ENCODE data around the gene SOD3. TPM values are rescaled to one million over a fixed set of nuclear protein-coding genes. Genes with fewer than 3 reads are reported as not detected.

SOD3 gene
- total RNA-seq, 4 donors from 2014 or later, result 18.4 to 55.8 (median 23.3) TPM

DNA sequence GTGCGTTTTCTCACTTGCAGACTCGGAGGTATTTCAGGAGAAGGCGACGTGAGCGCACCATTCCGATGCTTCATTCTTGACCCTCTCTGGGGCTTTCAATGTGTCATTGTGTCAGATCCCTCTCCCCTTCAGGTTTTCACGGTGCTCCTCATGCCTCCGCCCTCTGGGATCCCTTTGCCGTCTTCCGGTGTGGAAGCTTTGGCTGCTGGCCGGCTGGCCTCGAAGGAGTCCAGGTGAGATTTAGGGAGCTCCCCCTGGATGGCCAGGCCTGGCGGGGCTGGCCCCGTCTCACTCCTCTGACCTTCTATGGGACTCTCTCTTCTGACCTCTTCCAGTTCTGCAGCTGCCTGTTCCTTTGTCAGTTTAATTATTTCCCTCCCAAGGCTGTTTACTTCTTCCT is 12.9 kb downstream of the SOD3 start:
- no peaks in the 10 kb centered on the region for H3K4me1 ChIP-seq
- H3K9me3 ChIP-seq, result no peaks in the 10 kb centered on the region
- H3K27me3 ChIP-seq, result no peaks in the 10 kb centered on the region
- H3K36me3 ChIP-seq, result peaks cover 24% of the 10 kb centered on the region
- no peak overlapping the region for H3K27ac ChIP-seq
- TF ChIP-seq, protein P1, sequence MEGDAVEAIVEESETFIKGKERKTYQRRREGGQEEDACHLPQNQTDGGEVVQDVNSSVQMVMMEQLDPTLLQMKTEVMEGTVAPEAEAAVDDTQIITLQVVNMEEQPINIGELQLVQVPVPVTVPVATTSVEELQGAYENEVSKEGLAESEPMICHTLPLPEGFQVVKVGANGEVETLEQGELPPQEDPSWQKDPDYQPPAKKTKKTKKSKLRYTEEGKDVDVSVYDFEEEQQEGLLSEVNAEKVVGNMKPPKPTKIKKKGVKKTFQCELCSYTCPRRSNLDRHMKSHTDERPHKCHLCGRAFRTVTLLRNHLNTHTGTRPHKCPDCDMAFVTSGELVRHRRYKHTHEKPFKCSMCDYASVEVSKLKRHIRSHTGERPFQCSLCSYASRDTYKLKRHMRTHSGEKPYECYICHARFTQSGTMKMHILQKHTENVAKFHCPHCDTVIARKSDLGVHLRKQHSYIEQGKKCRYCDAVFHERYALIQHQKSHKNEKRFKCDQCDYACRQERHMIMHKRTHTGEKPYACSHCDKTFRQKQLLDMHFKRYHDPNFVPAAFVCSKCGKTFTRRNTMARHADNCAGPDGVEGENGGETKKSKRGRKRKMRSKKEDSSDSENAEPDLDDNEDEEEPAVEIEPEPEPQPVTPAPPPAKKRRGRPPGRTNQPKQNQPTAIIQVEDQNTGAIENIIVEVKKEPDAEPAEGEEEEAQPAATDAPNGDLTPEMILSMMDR (IDR thresholded peaks at IDR 0.05), result no peak
- TF ChIP-seq POLR2A (IDR thresholded peaks at IDR 0.05) (no peak), EP300 (IDR thresholded peaks at IDR 0.05) (no peak), POLR2AphosphoS5 (IDR thresholded peaks at IDR 0.05) (no peak)
- 93% methylated on average over 14 of the region's 14 CpGs for WGBS
- peak in 1 of 2 donors; percentile 56 for DNase-seq (ENCODE audit: low spot score in 2 of 2)
- no peak overlapping the region for H3K4me3 ChIP-seq

DNA sequence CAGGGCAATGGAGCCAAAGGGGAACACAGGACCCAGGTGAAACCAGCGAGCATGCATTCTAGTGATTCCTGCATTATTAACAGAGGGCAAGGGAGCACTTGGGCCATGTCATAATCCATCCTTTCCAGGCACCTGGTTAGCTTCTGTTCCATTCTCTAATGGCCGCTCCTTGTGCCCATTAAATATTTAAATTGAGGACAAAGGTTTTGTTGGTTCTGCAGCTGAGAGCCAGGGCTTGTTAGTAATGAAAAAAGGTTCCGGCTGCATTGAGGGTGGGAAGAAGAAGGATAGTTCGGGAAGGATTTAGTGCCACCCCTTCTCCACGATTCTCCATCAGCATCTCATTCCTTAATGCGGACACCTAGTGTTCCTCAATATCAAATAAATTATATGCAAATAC is 13.6 kb downstream of the SOD3 start:
- WGBS, result 93% methylated on average over 6 of the region's 6 CpGs
- no peak for TF ChIP-seq POLR2AphosphoS5 (IDR thresholded peaks at IDR 0.05)
- peak in 1 of 2 donors; percentile 8 for DNase-seq (ENCODE audit: low spot score in 2 of 2)

DNA sequence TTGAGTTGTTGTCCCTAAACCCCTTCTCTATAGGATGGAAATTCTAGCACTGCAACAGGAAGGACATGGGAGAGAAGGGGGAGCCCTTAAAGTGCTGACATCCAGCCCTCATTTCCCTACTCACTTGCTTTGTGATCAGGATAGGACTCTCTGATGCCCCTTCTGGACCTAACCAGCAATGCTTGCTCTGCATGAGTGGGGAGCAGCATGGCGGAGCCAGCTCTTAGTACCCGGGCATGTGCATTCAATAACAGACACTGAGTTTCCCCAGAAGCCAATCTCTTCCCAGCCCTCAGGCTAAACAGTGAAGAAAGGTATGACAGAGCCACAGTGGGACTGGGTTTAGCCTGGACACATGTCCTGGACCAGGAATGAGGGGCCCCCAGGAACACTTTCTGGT is 14.0 kb downstream of the SOD3 start:
- Histone ChIP-seq H3K36me3 (peaks cover 24% of the 10 kb centered on the region), H3K27me3 (no peaks in the 10 kb centered on the region), H3K9me3 (no peaks in the 10 kb centered on the region), H3K27ac (no peak overlapping the region), H3K4me3 (no peak overlapping the region), H3K4me1 (no peaks in the 10 kb centered on the region)
- DNase-seq (ENCODE audit: low spot score in 2 of 2), result peak in 1 of 2 donors; percentile 4
- WGBS, result 100% methylated on average over 1 of the region's 2 CpGs
- no peak for TF ChIP-seq POLR2A (IDR thresholded peaks at IDR 0.05)
- no peak for TF ChIP-seq POLR2AphosphoS5 (IDR thresholded peaks at IDR 0.05)
- TF ChIP-seq, protein P1 (IDR thresholded peaks at IDR 0.05), result no peak
- TF ChIP-seq EP300 (IDR thresholded peaks at IDR 0.05), result no peak

More for the DNA sequence above, 13.6 kb downstream of the SOD3 start:
- Histone ChIP-seq H3K4me3 (no peak overlapping the region), H3K9me3 (no peaks in the 10 kb centered on the region), H3K36me3 (peaks cover 24% of the 10 kb centered on the region), H3K27me3 (no peaks in the 10 kb centered on the region), H3K27ac (no peak overlapping the region), H3K4me1 (no peaks in the 10 kb centered on the region)

DNA sequence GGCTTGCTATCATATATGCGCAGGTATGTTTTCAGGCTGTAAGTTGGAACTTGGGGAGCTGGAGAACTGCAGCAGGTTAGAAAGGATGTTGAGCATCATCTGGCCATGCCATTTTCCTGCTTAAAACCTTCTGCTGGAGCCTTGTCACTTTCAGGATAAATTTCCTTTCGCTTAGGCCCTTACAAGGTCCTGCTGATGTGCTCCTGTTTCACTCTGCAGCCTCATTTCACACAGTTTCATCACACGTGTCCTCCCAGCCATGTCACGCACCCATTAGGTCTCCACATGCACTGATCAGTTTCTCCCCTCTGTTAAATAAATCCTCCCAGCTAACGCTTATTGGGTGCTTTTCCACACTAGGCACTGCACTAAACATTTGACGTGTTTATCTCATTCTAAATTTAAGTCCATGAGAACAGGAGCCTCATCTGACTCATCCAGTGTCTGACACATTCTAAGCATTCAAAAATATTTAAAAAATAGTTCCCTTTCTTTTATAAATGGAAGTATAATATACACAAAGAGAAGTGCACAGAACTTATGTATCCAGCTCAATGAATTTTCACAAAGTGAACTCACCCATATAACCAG is 14.5 kb downstream of the SOD3 start:
- no peak overlapping the region for H3K4me3 ChIP-seq
- H3K9me3 ChIP-seq, result no peaks in the 10 kb centered on the region
- WGBS, result 92% methylated on average over 6 of the region's 6 CpGs
- peak in 1 of 2 donors; percentile 13 for DNase-seq (ENCODE audit: low spot score in 2 of 2)
- H3K27ac ChIP-seq, result no peak overlapping the region
- H3K4me1 ChIP-seq, result no peaks in the 10 kb centered on the region
- H3K36me3 ChIP-seq, result peaks cover 24% of the 10 kb centered on the region
- no peak for TF ChIP-seq POLR2A (IDR thresholded peaks at IDR 0.05)
- TF ChIP-seq EP300 (IDR thresholded peaks at IDR 0.05), result no peak
- TF ChIP-seq, protein P1 (IDR thresholded peaks at IDR 0.05), result no peak
- TF ChIP-seq POLR2AphosphoS5 (IDR thresholded peaks at IDR 0.05), result no peak
- H3K27me3 ChIP-seq, result no peaks in the 10 kb centered on the region

DNA sequence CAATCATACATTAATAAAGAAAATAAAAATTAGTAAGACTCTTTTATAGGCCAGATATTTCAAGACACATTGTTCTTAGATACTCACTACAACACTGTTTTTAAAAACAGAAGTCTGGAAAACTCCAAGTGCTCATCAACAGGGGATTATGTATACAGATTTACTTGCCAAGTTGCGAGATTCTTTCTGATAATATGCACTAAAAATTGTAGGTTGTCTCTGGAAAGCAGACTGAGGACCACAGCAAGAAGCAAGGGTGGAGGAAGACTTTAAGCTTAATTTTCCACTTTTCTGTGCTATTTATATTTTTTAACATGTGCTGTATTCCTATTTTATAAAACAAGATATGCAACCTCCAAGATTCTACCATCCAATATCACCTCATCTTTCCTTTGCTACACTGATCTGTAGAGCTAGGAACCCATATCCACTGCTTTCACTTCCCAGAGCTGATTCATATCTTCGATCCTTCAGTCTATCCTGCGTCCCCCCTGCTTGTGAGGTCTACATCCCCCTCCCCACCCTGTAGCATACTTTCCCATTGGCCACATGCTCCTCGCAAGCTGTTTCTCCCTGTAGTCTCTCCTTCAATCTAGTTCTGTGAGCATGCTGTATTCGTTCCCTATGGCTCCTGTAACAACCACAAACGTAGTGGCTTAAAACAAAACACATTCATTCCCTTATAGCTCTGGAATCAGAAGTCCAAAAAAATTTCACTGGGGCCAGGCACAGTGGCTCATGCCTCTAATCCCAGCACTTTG is 15.7 kb downstream of the SOD3 start:
- Histone ChIP-seq H3K36me3 (peaks cover 24% of the 10 kb centered on the region), H3K27me3 (no peaks in the 10 kb centered on the region), H3K4me3 (no peak overlapping the region), H3K27ac (no peak overlapping the region), H3K4me1 (no peaks in the 10 kb centered on the region), H3K9me3 (no peaks in the 10 kb centered on the region)
- no peak for DNase-seq (ENCODE audit: low spot score in 2 of 2)
- TF ChIP-seq EP300 (IDR thresholded peaks at IDR 0.05) (no peak), POLR2A (IDR thresholded peaks at IDR 0.05) (no peak), POLR2AphosphoS5 (IDR thresholded peaks at IDR 0.05) (no peak)
- TF ChIP-seq, protein P1 (IDR thresholded peaks at IDR 0.05), result no peak
- 93% methylated on average over 6 of the region's 6 CpGs for WGBS

All from suprapubic skin (tissue), 4 donors.